CD4-positive, alpha-beta T cell (primary cell): ENCODE data around the gene VRK1. TPM values are rescaled to one million over a fixed set of nuclear protein-coding genes. Genes with fewer than 3 reads are reported as not detected.

Experiments used
- ATAC-seq: fragments of 200-7000 bp; cut with Tn5 transposase; one replicate; pipeline ENCODE4 v1.10.0; 2022; ENCODE audit warnings: mild to moderate bottlenecking; ENCODE audit not compliant: poor library complexity
- CTCF ChIA-PET: fragments of 350-600 bp; sonication (Branson Sonifier 250); formaldehyde crosslinking; loops from one replicate; lab custom pipeline; 2021; ENCODE audit warnings: antibody characterized with exemption, inconsistent platforms; lab: Charles Lee
- POLR2A ChIA-PET: fragments of 350-600 bp; sonication (Branson Sonifier 250); formaldehyde crosslinking; loops from one replicate; lab custom pipeline; 2021; ENCODE audit warnings: antibody characterized with exemption, inconsistent platforms; lab: Charles Lee
- DNase-seq, 14 experiments: peaks; one replicate each; pipeline ENCODE4 v3.0.0-alpha.2; 2013 to 2020; ENCODE audit warnings: mixed read lengths in 2 of 14
- H3K27ac ChIP-seq, 2 donors: one replicate each; pipeline versions ENCODE4 v1.5.1 to v1.7.0; 2013; ENCODE audit warnings: low read length in 2 of 2, low read depth in 1 of 2, mild to moderate bottlenecking in 1 of 2
- H3K27me3 ChIP-seq, 2 experiments: 1 replicate in 1 of 2; 2 replicates in 1 of 2; pipeline versions ENCODE4 v1.6.1 to v1.7.0; 2013; ENCODE audit warnings: low read length in 2 of 2, control low read depth in 1 of 2, mild to moderate bottlenecking in 1 of 2, moderate library complexity in 1 of 2; ENCODE audit not compliant: insufficient read depth in 2 of 2, control insufficient read depth in 1 of 2
- H3K36me3 ChIP-seq: one replicate; pipeline ENCODE4 v1.6.1; 2013; ENCODE audit warnings: low read length, control low read depth; ENCODE audit not compliant: insufficient read depth
- H3K4me1 ChIP-seq: one replicate; pipeline ENCODE4 v1.6.1; 2013; ENCODE audit warnings: low read length, control low read depth; ENCODE audit not compliant: insufficient read depth
- H3K4me3 ChIP-seq: one replicate; pipeline ENCODE4 v1.5.1; 2013; ENCODE audit warnings: mild to moderate bottlenecking, low read length, moderate library complexity
- H3K9me3 ChIP-seq, 2 experiments: 1 replicate in 1 of 2; 2 replicates in 1 of 2; pipeline versions ENCODE4 v1.6.1 to v1.7.0; 2013; ENCODE audit warnings: low read length in 2 of 2, mild to moderate bottlenecking in 2 of 2, control low read depth in 1 of 2, moderate library complexity in 1 of 2; ENCODE audit not compliant: control insufficient read depth in 1 of 2, insufficient read depth in 1 of 2
- H3K27ac Mint-ChIP-seq: one replicate; pipeline ENCODE4 v1.8.0; 2020; ENCODE audit warnings: mixed read lengths
- H3K27me3 Mint-ChIP-seq: one replicate; pipeline ENCODE4 v1.8.0; 2021; ENCODE audit warnings: mixed read lengths
- H3K36me3 Mint-ChIP-seq: one replicate; pipeline ENCODE4 v1.8.0; 2021; ENCODE audit warnings: low read depth, mixed read lengths
- H3K4me1 Mint-ChIP-seq: one replicate; pipeline ENCODE4 v1.8.0; 2021; ENCODE audit warnings: low read depth, mixed read lengths
- H3K4me3 Mint-ChIP-seq: one replicate; pipeline ENCODE4 v1.8.0; 2020; ENCODE audit warnings: mild to moderate bottlenecking, mixed read lengths
- H3K9me3 Mint-ChIP-seq: one replicate; pipeline ENCODE4 v1.8.0; 2020; ENCODE audit warnings: mixed read lengths
- CTCF ChIP-seq: fragments of 200-600 bp; IDR thresholded peaks from one replicate; pipeline ENCODE4 v1.8.0; 2022; ENCODE audit warnings: antibody characterized with exemption, mild to moderate bottlenecking
- intact Hi-C, 2 experiments: fragments of 100-400 bp; cut with DNase I in 1 of 2; cut with micrococcal nuclease in 1 of 2; formaldehyde crosslinking; loops; one replicate each; pipeline versions ENCODE4 v1.15.1 to v1.9.0; 2023 to 2025; cut with DNase I, micrococcal nuclease
- total RNA-seq, 174 experiments: library from RNA in 2 of 174; stranded (reverse) in 2 of 174; gene quantifications; one replicate each; pipeline ENCODE4 v1.2.3 and lab custom pipeline; 2021 to 2026

The VRK1 gene
- total RNA-seq, 2 experiments from 2014 or later, result 36.7 to 41.0 TPM

GRCh38 chr14:96928779-96929380 is 131.7 kb downstream of the VRK1 start:
- Histone ChIP-seq H3K27me3 (no peaks in the 10 kb centered on the region), H3K4me3 (no peak overlapping the region), H3K4me1 (no peaks in the 10 kb centered on the region), H3K27ac (no peak overlapping the region), H3K36me3 (no peaks in the 10 kb centered on the region), H3K9me3 (no peaks in the 10 kb centered on the region)
- intact Hi-C loops, result no loop called here
- TF ChIP-seq CTCF, result no peak
- Mint-ChIP-seq H3K27me3 (no peaks in the 10 kb centered on the region), H3K4me3 (no peak overlapping the region), H3K4me1 (no peaks in the 10 kb centered on the region), H3K36me3 (no peaks in the 10 kb centered on the region), H3K27ac (no peak overlapping the region), H3K9me3 (no peaks in the 10 kb centered on the region)
- DNase-seq, result no peak
- POLR2A ChIA-PET, result no interaction called here
- CTCF ChIA-PET, result no interaction called here
- ATAC-seq, result no peak

GRCh38 chr14:96929950-96930349 is 132.8 kb downstream of the VRK1 start:
- Mint-ChIP-seq H3K9me3 (no peaks in the 10 kb centered on the region), H3K4me1 (no peaks in the 10 kb centered on the region), H3K27me3 (no peaks in the 10 kb centered on the region), H3K36me3 (no peaks in the 10 kb centered on the region), H3K4me3 (no peak overlapping the region), H3K27ac (no peak overlapping the region)
- Histone ChIP-seq H3K36me3 (no peaks in the 10 kb centered on the region), H3K4me3 (no peak overlapping the region), H3K4me1 (no peaks in the 10 kb centered on the region), H3K9me3 (no peaks in the 10 kb centered on the region), H3K27ac (no peak overlapping the region), H3K27me3 (no peaks in the 10 kb centered on the region)
- POLR2A ChIA-PET, result no interaction called here
- no peak for TF ChIP-seq CTCF
- CTCF ChIA-PET, result interaction anchor here (0.7 kb wide), 1 partner anchor 289 kb away, joined by 3 read pairs; no protein-coding TSS in a partner anchor
- intact Hi-C loops, result no loop called here
- no peak for DNase-seq
- no peak for ATAC-seq

- no peak overlapping the region for H3K4me3 ChIP-seq
- ATAC-seq, result no peak
- intact Hi-C loops, result no loop called here
These were observed 133.3 kb downstream of the VRK1 start for GRCh38 chr14:96930526-96930925.

More at GRCh38 chr14:96930526-96930925, 133.3 kb downstream of the VRK1 start:
- Mint-ChIP-seq H3K4me3 (no peak overlapping the region), H3K9me3 (no peaks in the 10 kb centered on the region), H3K27me3 (no peaks in the 10 kb centered on the region), H3K4me1 (no peaks in the 10 kb centered on the region), H3K27ac (no peak overlapping the region), H3K36me3 (no peaks in the 10 kb centered on the region)
- no peaks in the 10 kb centered on the region for H3K27me3 ChIP-seq
- CTCF ChIA-PET, result interaction anchor here (0.7 kb wide), 1 partner anchor 289 kb away, joined by 3 read pairs; no protein-coding TSS in a partner anchor
- H3K36me3 ChIP-seq, result no peaks in the 10 kb centered on the region
- no peaks in the 10 kb centered on the region for H3K4me1 ChIP-seq
- POLR2A ChIA-PET, result no interaction called here
- H3K9me3 ChIP-seq, result no peaks in the 10 kb centered on the region
- H3K27ac ChIP-seq, result no peak overlapping the region
- TF ChIP-seq CTCF, result no peak
- DNase-seq, result no peak
